ENCODE results near the gene DMTF1. TPM values are rescaled to one million over a fixed set of nuclear protein-coding genes. Genes with fewer than 3 reads are reported as not detected.
"Not testable (repeated sequence)": the region's sequence is repeated elsewhere in the genome, so short reads cannot be mapped to it uniquely, and the experiment has no call there.

DMTF1 gene
- total RNA-seq = 100 to 1,000 TPM in 5 of 8 experiments, 10 to 100 TPM in 3; 45.9 to 141 (median 106) TPM

DNA sequence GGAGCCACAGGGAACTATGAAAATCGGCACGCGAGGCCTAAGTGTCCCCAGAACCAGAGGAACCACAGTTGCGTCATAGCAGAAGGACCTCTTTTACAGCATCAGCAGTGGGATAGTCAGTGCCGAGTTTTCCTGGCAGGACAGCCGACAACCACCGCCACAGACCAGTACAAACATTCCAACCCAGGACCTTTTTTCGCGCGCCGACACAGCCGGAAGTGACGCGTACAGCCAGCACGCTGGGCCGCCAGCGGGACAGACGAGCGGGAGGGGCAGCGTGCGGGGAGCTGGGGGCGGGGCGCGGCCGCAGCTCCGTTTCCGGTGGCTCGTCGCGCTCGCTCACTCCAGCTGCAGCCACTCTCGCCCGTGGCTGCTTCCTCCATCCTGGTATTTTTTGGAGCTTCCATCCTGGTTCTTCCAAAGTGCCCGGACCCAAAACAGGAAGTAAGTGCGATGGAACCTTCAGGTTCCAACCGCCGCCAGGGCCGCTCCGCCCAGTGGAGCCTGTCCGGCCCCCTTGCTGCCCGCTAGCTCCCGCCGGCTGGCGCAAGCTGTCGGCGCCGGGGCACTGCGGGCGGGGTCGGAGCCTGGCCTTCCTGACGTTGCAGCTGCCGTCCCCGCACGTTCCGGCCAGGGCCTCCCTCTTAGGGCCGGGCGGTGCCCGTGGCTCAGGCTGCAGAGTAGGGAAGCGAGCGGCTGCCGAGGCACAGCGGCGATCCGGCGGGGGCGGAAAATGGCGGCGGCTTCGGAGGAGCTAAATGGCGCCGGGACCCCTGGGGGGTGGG lies at the start of gene DMTF1:
DMTF1 (plus strand) TSS at position 342 of the 785 bp plus-strand sequence. CDS start 12,489 bp downstream, outside the sequence.
- in situ Hi-C loops (cut with MboI; ENCODE audit: low pct_unique_long_range_greater_than_20kb in 2 of 9, low sequenced_read_pairs in 9 of 9, unreplicated experiment in 9 of 9) = loop anchor here in 1 of 9 experiments (25.0 kb wide), 1 partner anchor 215 kb away; no protein-coding TSS in a partner anchor
- Histone ChIP-seq H3K27ac (peak within 1 kb of the TSS; percentile 97 to 98), H3K4me1 (replicated peaks in 1 of 2) (peaks cover 11 to 20% of the 10 kb centered on the region in 2 donors), H3K4me3 (peak within 1 kb of the TSS; percentile 74 to 95 (median 80))
- WGBS, 10 experiments = 0% methylated on average over 3 to 16 of the region's 71 CpGs; no CpG with 5 or more reads in 5 of the 10 experiments
- peak; percentile 80 to 89 (median 88) for ATAC-seq (replicated peaks in 6 of 8)

GRCh38 chr7:87105401-87105800 lies 46.9 kb upstream of the DMTF1 start:
- no peak overlapping the region for H3K27ac ChIP-seq
- no peak overlapping the region for H3K4me3 ChIP-seq
- H3K4me1 ChIP-seq (replicated peaks in 1 of 2) = no peaks in the 10 kb centered on the region
- 0 to 89% (median 73%) methylated on average over 1 of the region's 1 CpG; no CpG with 5 or more reads in 4 of the 10 experiments for WGBS, 10 experiments
- no peak for ATAC-seq (replicated peaks in 6 of 8)
- in situ Hi-C loops (cut with MboI; ENCODE audit: low pct_unique_long_range_greater_than_20kb in 2 of 9, low sequenced_read_pairs in 9 of 9, unreplicated experiment in 9 of 9) = loop anchor here in 1 of 9 experiments (25.0 kb wide), 1 partner anchor 118 kb away; no protein-coding TSS in a partner anchor

- WGBS, 10 experiments = 15 to 90% (median 80%) methylated on average over 3 to 4 of the region's 4 CpGs
- no peak for ATAC-seq (replicated peaks in 6 of 8)
- in situ Hi-C loops (cut with MboI; ENCODE audit: low pct_unique_long_range_greater_than_20kb in 2 of 9, low sequenced_read_pairs in 9 of 9, unreplicated experiment in 9 of 9) = loop anchor here in 1 of 9 experiments (25.0 kb wide), 1 partner anchor 120 kb away; no protein-coding TSS in a partner anchor
- no peak overlapping the region for H3K4me3 ChIP-seq
- no peaks in the 10 kb centered on the region for H3K4me1 ChIP-seq (replicated peaks in 1 of 2)
- H3K27ac ChIP-seq = no peak overlapping the region
These were observed 45.2 kb upstream of the DMTF1 start for GRCh38 chr7:87106974-87107612.

- Histone ChIP-seq H3K4me3 (no peak overlapping the region), H3K4me1 (replicated peaks in 1 of 2) (no peaks in the 10 kb centered on the region), H3K27ac (no peak overlapping the region)
- ATAC-seq (replicated peaks in 6 of 8) = no peak
- WGBS, 10 experiments = 24 to 100% (median 84%) methylated on average over 1 to 6 of the region's 6 CpGs; no CpG with 5 or more reads in 1 of the 10 experiments
- in situ Hi-C loops (cut with MboI; ENCODE audit: low pct_unique_long_range_greater_than_20kb in 2 of 9, low sequenced_read_pairs in 9 of 9, unreplicated experiment in 9 of 9) = loop anchor here in 1 of 9 experiments (25.0 kb wide), 1 partner anchor 121 kb away; no protein-coding TSS in a partner anchor
These were observed 44.1 kb upstream of the DMTF1 start for GRCh38 chr7:87107949-87108776.

DNA sequence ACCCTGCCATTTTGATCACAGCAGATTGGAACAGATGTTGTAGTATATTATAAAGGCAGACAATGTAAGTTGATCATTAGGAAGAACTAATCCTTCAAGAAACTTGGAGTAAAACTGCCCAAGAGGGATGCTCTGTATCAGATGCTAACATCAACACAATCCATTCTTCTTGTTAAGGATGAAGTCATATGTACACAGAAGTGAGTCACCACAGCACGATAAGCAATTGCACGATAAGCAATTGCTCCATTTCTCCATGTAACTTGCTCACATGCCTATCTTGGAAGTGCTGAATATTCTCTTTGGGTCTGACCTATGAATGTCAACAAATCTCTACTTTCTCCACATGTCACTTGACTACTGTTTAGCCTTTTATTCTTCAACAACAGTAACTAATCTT lies 41.5 kb upstream of the DMTF1 start:
- Histone ChIP-seq H3K4me1 (replicated peaks in 1 of 2) (no peaks in the 10 kb centered on the region), H3K4me3 (no peak overlapping the region), H3K27ac (no peak overlapping the region)
- in situ Hi-C loops (cut with MboI; ENCODE audit: low pct_unique_long_range_greater_than_20kb in 2 of 9, low sequenced_read_pairs in 9 of 9, unreplicated experiment in 9 of 9) = loop anchor here in 1 of 9 experiments (25.0 kb wide), 1 partner anchor 123 kb away; no protein-coding TSS in a partner anchor
- WGBS, 10 experiments = 0 to 84% (median 27%) methylated on average over 1 to 2 of the region's 2 CpGs; no CpG with 5 or more reads in 2 of the 10 experiments
- ATAC-seq (replicated peaks in 6 of 8) = peak in 6 of 8 experiments; percentile 34 to 100 (median 78)

- Histone ChIP-seq H3K27ac (no peak overlapping the region), H3K4me1 (replicated peaks in 1 of 2) (no peaks in the 10 kb centered on the region), H3K4me3 (no peak overlapping the region)
- WGBS, 10 experiments = 22 to 93% (median 80%) methylated on average over 2 to 3 of the region's 3 CpGs; no CpG with 5 or more reads in 2 of the 10 experiments
- in situ Hi-C loops (cut with MboI; ENCODE audit: low pct_unique_long_range_greater_than_20kb in 2 of 9, low sequenced_read_pairs in 9 of 9, unreplicated experiment in 9 of 9) = loop anchor here in 1 of 9 experiments (25.0 kb wide), 1 partner anchor 125 kb away; no protein-coding TSS in a partner anchor
- no peak for ATAC-seq (replicated peaks in 6 of 8)
These were observed 40.4 kb upstream of the DMTF1 start for GRCh38 chr7:87111877-87112276.

- 0 to 100% (median 86%) methylated on average over 1 of the region's 1 CpG; no CpG with 5 or more reads in 1 of the 10 experiments for WGBS, 10 experiments
- Histone ChIP-seq H3K27ac (no peak overlapping the region), H3K4me1 (replicated peaks in 1 of 2) (no peaks in the 10 kb centered on the region), H3K4me3 (no peak overlapping the region)
- ATAC-seq (replicated peaks in 6 of 8) = no peak
- in situ Hi-C loops (cut with MboI; ENCODE audit: low pct_unique_long_range_greater_than_20kb in 2 of 9, low sequenced_read_pairs in 9 of 9, unreplicated experiment in 9 of 9) = loop anchor here in 1 of 9 experiments (25.0 kb wide), 1 partner anchor 126 kb away; no protein-coding TSS in a partner anchor
These were observed 39.2 kb upstream of the DMTF1 start for GRCh38 chr7:87113077-87113476.

DNA sequence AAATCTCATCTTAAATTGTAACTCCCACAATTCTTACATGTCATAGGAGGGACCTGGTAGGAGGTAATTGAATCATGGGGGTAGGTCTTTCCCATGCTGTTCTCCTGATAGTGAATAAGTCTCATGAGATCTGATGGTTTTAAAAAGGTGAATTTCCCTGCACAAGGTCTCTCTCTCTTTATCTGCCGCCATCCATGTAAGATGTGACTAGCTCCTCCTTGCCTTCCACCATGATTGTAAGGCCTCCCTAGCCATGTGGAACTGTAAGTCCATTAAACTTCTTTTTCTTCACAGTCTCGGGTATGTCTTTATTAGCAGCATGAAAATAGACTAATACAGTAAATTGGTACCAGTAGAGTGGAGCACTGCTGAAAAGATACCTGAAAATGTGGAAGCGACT lies 38.3 kb upstream of the DMTF1 start:
- not testable (repeated sequence) for ATAC-seq (replicated peaks in 6 of 8); H3K4me3 ChIP-seq; H3K27ac ChIP-seq; H3K4me1 ChIP-seq (replicated peaks in 1 of 2)
- 40 to 100% (median 80%) methylated on average over 1 to 3 of the region's 3 CpGs; no CpG with 5 or more reads in 1 of the 10 experiments for whole genome bisulfite sequencing, 10 experiments
- in situ Hi-C loops (cut with MboI; ENCODE audit: low pct_unique_long_range_greater_than_20kb in 2 of 9, low sequenced_read_pairs in 9 of 9, unreplicated experiment in 9 of 9) = loop anchor here in 1 of 9 experiments (25.0 kb wide), 1 partner anchor 127 kb away; no protein-coding TSS in a partner anchor

GRCh38 chr7:87115772-87116171 lies 36.5 kb upstream of the DMTF1 start:
- in situ Hi-C loops (cut with MboI; ENCODE audit: low pct_unique_long_range_greater_than_20kb in 2 of 9, low sequenced_read_pairs in 9 of 9, unreplicated experiment in 9 of 9) = loop anchor here in 1 of 9 experiments (25.0 kb wide), 1 partner anchor 128 kb away; no protein-coding TSS in a partner anchor
- H3K4me3 ChIP-seq; H3K27ac ChIP-seq; ATAC-seq (replicated peaks in 6 of 8); H3K4me1 ChIP-seq (replicated peaks in 1 of 2): not testable (repeated sequence)
- WGBS, 10 experiments = 0 to 89% (median 63%) methylated on average over 1 to 2 of the region's 2 CpGs; no CpG with 5 or more reads in 3 of the 10 experiments

DNA sequence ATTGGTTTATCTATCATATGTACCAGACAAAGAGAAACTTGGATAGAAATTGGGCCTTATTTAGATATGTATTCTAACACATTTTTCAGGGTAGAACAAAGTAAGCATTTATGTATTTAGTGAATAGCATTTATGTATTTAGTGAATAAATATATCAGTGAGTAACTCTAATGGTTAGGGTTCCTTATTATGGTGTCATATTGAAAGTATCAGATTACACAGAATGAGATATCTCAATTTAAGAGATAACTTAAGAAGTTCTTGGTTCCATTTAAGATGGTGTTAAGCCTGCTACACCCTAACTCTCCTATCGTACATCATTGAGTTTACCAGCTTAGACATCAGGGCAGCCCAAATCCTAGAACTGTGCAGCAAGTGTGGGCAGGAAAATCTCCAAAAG lies 35.9 kb upstream of the DMTF1 start:
- Histone ChIP-seq H3K27ac (no peak overlapping the region), H3K4me3 (no peak overlapping the region), H3K4me1 (replicated peaks in 1 of 2) (no peaks in the 10 kb centered on the region)
- no peak for ATAC-seq (replicated peaks in 6 of 8)
- 40 to 100% (median 93%) methylated on average over 1 of the region's 1 CpG; no CpG with 5 or more reads in 4 of the 10 experiments for WGBS, 10 experiments
- in situ Hi-C loops (cut with MboI; ENCODE audit: low pct_unique_long_range_greater_than_20kb in 2 of 9, low sequenced_read_pairs in 9 of 9, unreplicated experiment in 9 of 9) = loop anchor here in 1 of 9 experiments (25.0 kb wide), 1 partner anchor 129 kb away; no protein-coding TSS in a partner anchor

DNA sequence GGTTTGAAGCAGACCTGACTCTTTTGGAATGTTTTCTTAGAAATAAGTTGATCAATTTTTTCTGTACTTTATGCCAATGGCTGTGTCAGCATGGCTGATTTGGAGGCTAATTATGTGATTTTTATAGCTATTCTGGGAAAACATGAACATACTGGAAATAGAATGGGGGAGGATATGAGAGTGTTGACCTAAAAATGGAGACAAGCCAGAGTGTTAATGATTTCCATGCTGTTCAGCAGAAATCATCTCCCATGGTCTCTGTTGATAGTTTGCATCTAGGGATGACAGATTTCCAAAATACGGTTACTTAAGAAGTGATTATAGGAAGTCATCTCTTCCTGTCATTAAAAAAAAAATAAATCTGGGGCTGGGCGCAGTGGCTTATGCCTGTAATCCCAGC lies 32.7 kb upstream of the DMTF1 start:
- WGBS, 10 experiments = 0 to 100% (median 0%) methylated on average over 1 of the region's 2 CpGs; no CpG with 5 or more reads in 3 of the 10 experiments
- Histone ChIP-seq H3K4me1 (replicated peaks in 1 of 2) (no peaks in the 10 kb centered on the region), H3K27ac (no peak overlapping the region), H3K4me3 (no peak overlapping the region)
- ATAC-seq (replicated peaks in 6 of 8) = no peak
- in situ Hi-C loops (cut with MboI; ENCODE audit: low pct_unique_long_range_greater_than_20kb in 2 of 9, low sequenced_read_pairs in 9 of 9, unreplicated experiment in 9 of 9) = loop anchor here in 1 of 9 experiments (25.0 kb wide), 1 partner anchor 132 kb away; no protein-coding TSS in a partner anchor

DNA sequence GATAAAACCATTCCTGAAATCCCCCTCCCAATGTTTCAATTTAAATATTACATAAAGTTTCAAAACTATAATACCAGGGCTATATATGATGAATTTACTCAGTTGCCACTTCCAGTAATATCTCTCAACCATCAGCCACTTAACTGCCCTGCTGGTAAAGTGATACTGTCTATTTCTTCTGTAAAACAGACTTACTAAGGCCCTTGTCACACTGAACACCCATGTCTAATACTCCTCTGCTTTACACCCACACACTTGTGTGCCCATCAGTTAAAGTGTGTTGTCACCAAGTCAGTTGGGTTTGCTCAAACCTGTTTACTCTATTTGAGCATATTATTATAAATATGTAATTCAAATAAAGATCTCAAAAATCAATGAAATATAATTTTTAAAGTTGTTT lies 29.1 kb upstream of the DMTF1 start:
- Histone ChIP-seq H3K27ac (no peak overlapping the region), H3K4me3 (no peak overlapping the region), H3K4me1 (replicated peaks in 1 of 2) (no peaks in the 10 kb centered on the region)
- ATAC-seq (replicated peaks in 6 of 8) = no peak
- in situ Hi-C loops (cut with MboI; ENCODE audit: low pct_unique_long_range_greater_than_20kb in 2 of 9, low sequenced_read_pairs in 9 of 9, unreplicated experiment in 9 of 9) = loop anchor here in 1 of 9 experiments (25.0 kb wide), 1 partner anchor 136 kb away; no protein-coding TSS in a partner anchor
